GM06990 (cell line): Measurements from ENCODE around the gene TTPAL.

Experiments used
- DNase-seq: peaks from one replicate; pipeline ENCODE4 v3.0.0-alpha.2; 2011; ENCODE audit not compliant: insufficient read length; ENCODE audit errors: extremely low read depth
- H3K27me3 ChIP-seq: replicated peaks from 2 replicates; pipeline ENCODE4 v1.6.0; 2011; ENCODE audit warnings: low read length; ENCODE audit not compliant: control insufficient read depth, insufficient read depth
- H3K36me3 ChIP-seq: 2 replicates; pipeline ENCODE4 v1.5.1; 2011; ENCODE audit warnings: low read length; ENCODE audit not compliant: control insufficient read depth, insufficient read depth
- H3K4me3 ChIP-seq: replicated peaks from 2 replicates; pipeline ENCODE4 v1.5.1; 2011; ENCODE audit warnings: low read depth, mild to moderate bottlenecking, control low read depth, low read length
- TF ChIP-seq, protein P1 (sequence below): IDR thresholded peaks from 2 replicates; pipeline ENCODE4 v1.5.1; 2011; ENCODE audit warnings: low read length, control low read depth, mild to moderate bottlenecking, inconsistent platforms; ENCODE audit not compliant: insufficient read depth, poor library complexity, severe bottlenecking

TTPAL gene

DNA sequence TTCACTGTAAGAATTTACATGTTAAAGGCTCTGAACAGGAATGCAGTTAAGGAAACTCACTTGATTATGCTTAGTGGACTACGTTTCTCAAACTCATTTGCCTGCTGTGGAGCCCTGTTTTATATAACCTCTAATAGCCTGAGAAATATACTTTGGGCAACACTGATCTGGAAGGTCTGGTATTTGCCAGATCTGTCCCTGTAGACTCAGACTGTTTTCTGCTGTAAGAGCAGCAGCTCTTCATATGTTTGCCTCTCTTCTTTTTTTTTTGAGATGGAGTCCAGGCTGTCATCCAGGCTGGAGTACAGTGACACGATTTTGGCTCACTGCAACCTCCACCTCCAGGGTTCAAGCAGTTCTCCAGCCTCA lies 10.1 kb downstream of the TTPAL start:
- TF ChIP-seq, protein P1, sequence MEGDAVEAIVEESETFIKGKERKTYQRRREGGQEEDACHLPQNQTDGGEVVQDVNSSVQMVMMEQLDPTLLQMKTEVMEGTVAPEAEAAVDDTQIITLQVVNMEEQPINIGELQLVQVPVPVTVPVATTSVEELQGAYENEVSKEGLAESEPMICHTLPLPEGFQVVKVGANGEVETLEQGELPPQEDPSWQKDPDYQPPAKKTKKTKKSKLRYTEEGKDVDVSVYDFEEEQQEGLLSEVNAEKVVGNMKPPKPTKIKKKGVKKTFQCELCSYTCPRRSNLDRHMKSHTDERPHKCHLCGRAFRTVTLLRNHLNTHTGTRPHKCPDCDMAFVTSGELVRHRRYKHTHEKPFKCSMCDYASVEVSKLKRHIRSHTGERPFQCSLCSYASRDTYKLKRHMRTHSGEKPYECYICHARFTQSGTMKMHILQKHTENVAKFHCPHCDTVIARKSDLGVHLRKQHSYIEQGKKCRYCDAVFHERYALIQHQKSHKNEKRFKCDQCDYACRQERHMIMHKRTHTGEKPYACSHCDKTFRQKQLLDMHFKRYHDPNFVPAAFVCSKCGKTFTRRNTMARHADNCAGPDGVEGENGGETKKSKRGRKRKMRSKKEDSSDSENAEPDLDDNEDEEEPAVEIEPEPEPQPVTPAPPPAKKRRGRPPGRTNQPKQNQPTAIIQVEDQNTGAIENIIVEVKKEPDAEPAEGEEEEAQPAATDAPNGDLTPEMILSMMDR = no peak
- DNase-seq = no peak
- H3K36me3 ChIP-seq = peaks cover 20% of the 10 kb centered on the region
- H3K4me3 ChIP-seq = no peak overlapping the region
- no peaks in the 10 kb centered on the region for H3K27me3 ChIP-seq

DNA sequence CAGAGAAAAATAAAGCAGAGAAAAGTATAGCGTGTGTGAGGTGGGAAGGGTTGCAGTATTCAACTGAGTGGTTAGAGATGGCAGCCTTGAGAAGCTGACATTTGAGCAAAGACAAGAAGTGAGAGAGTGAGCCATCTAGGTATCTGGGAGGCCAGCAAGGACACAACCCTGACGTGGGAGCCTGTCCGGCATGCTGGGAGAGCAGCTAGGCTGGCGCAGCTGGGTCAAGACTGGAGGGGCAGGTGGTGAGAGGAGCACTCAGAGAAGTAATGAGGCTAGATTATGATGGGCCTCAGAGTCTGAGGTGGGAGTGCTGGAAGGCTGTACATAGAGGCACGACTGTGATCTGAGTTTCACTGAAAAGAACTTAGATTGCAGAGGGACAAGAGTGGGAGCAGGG lies 12.9 kb downstream of the TTPAL start:
- Histone ChIP-seq H3K4me3 (no peak overlapping the region), H3K27me3 (no peaks in the 10 kb centered on the region), H3K36me3 (peaks cover 20% of the 10 kb centered on the region)
- TF ChIP-seq, protein P1 = no peak
- no peak for DNase-seq

DNA sequence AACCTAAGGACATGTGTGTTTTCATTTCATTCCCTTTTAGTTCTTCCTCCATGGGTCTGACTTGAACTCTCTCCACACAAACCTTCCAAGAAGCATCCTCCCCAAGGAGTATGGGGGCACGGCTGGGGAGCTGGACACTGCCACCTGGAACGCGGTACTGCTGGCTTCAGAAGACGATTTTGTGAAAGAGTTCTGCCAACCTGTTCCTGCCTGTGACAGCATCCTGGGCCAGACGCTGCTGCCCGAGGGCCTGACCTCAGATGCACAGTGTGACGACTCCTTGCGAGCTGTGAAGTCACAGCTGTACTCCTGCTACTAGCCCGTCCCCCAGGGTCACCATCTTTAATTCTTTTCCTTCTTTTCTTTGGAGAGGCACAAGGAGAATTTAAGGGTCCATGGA lies 13.5 kb downstream of the TTPAL start:
- H3K4me3 ChIP-seq = no peak overlapping the region
- no peaks in the 10 kb centered on the region for H3K27me3 ChIP-seq
- no peak for DNase-seq
- TF ChIP-seq, protein P1 = no peak
- H3K36me3 ChIP-seq = peaks cover 22% of the 10 kb centered on the region

DNA sequence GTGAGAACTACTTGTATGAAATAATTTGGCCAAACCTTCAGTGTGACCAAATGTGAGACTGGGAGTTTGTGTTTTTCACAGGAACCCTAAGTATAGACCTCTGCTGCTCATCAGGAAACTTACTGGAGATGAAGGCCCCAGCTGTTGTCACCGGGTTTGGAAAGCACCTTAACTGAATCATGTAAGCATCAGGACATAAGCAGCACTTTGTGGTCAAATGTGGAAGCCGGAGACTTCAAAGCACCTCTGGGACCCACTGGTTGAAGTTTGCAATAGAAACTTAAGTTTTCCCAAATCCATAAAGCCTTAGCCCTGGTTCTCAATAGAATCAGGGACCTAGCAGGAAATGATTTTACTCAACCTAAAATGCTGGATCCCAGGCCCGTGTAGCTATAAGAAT lies 14.3 kb downstream of the TTPAL start:
- DNase-seq = no peak
- TF ChIP-seq, protein P1 = no peak
- Histone ChIP-seq H3K36me3 (peaks cover 21% of the 10 kb centered on the region), H3K4me3 (no peak overlapping the region), H3K27me3 (no peaks in the 10 kb centered on the region)

- TF ChIP-seq, protein P1 = no peak
- no peak overlapping the region for H3K4me3 ChIP-seq
- no peak for DNase-seq
- H3K27me3 ChIP-seq = no peaks in the 10 kb centered on the region
- H3K36me3 ChIP-seq = peaks cover 19% of the 10 kb centered on the region
Observed at GRCh38 chr20:44491635-44492395, 16.1 kb downstream of the TTPAL start.

- H3K36me3 ChIP-seq = peaks cover 14% of the 10 kb centered on the region
- TF ChIP-seq, protein P1 = no peak
Observed at GRCh38 chr20:44494266-44494665, 18.6 kb downstream of the TTPAL start.

More at GRCh38 chr20:44494266-44494665, 18.6 kb downstream of the TTPAL start:
- DNase-seq = no peak
- no peak overlapping the region for H3K4me3 ChIP-seq
- H3K27me3 ChIP-seq = no peaks in the 10 kb centered on the region
